ENCODE data around the gene TMEM121. TPM values are rescaled to one million over a fixed set of nuclear protein-coding genes. Genes with fewer than 3 reads are reported as not detected.
A peak's percentile ranks its signal among the peaks of the same experiment; 100 is the strongest.

The TMEM121 gene
- total and polyA plus RNA-seq, 8 donors, result 2.4 to 5.4 (median 3.2) TPM

DNA sequence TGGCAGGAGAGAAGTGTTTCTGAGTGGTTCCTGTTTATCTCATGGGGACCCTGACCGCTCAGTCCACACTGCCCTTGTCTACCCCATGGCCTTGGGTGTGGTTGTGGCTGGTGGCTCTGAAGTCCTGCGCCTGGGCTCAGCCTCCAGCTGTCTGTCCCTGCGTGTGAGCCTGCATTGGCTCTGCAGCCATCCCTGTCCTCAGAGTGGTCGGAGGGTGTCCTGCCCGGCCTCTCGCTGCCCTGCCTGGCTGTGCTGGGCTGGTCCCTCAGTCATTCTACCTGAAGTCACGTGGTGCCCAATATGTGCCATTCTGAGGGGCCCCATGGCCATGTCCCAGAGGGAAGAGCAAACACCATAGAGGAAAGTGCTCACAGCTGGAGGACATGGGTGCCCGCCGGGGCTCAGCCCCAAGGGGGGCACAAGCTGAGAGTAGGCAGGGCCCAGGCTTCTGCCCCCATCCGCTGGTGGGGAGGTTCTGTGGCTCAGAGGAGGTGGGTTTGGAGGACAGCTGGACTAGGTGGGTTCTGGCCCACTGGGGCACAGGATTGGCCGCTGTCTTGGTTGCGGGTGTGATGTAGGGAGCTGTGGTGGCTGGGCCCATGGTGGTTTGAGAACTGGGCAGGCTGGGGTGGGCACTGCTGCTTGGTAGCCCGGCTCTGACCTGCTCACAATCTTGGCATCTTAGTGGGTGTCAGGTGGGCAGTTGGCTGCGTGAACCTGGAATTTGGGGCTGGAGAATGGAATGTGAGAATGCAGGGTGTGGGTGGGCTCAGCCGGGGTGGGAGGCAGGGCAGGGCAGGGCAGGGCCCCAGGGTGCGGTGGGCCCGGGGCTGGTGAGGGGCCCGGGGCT is 23.7 kb upstream of the TMEM121 start:
- ATAC-seq (no peak), DNase-seq (peak in 2 of 4 donors; percentile 23 to 64)
- TF ChIP-seq, protein P1, sequence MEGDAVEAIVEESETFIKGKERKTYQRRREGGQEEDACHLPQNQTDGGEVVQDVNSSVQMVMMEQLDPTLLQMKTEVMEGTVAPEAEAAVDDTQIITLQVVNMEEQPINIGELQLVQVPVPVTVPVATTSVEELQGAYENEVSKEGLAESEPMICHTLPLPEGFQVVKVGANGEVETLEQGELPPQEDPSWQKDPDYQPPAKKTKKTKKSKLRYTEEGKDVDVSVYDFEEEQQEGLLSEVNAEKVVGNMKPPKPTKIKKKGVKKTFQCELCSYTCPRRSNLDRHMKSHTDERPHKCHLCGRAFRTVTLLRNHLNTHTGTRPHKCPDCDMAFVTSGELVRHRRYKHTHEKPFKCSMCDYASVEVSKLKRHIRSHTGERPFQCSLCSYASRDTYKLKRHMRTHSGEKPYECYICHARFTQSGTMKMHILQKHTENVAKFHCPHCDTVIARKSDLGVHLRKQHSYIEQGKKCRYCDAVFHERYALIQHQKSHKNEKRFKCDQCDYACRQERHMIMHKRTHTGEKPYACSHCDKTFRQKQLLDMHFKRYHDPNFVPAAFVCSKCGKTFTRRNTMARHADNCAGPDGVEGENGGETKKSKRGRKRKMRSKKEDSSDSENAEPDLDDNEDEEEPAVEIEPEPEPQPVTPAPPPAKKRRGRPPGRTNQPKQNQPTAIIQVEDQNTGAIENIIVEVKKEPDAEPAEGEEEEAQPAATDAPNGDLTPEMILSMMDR (IDR thresholded peaks at IDR 0.05), result no peak
- no peaks in the 10 kb centered on the region for H3K9me3 ChIP-seq
- intact Hi-C loops (cut with DNase I), result no loop called here
- peaks cover 0 to 18% of the 10 kb centered on the region in 2 donors for H3K36me3 ChIP-seq
- no peak overlapping the region for H3K4me3 ChIP-seq
- H3K4me1 ChIP-seq, result no peaks in the 10 kb centered on the region
- H3K27ac ChIP-seq, result no peak overlapping the region
- peaks cover 0 to 7% of the 10 kb centered on the region in 2 donors for H3K27me3 ChIP-seq

DNA sequence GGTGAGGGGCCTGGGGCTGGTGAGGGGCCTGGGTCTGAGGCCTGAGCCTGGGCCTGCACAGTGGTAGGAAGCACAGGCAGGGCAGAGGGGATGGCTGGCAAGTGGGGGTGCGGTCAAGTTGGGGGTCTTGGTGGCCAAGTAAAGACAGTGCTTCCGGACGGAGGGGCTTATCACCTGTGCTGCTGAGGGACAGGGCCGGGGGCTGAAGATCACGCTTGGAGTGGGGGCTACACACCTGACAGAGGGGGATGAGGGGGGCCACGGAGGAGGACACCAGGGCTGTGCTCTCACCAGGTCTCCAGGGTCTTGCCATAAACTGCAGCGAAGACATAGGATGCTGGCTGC is 23.1 kb upstream of the TMEM121 start:
- Histone ChIP-seq H3K9me3 (no peaks in the 10 kb centered on the region), H3K27ac (no peak overlapping the region), H3K4me3 (no peak overlapping the region), H3K27me3 (peaks cover 0 to 13% of the 10 kb centered on the region in 2 donors), H3K36me3 (peaks cover 0 to 12% of the 10 kb centered on the region in 2 donors), H3K4me1 (no peaks in the 10 kb centered on the region)
- intact Hi-C loops (cut with DNase I), result no loop called here
- ATAC-seq, result no peak
- no peak for DNase-seq
- TF ChIP-seq, protein P1 (IDR thresholded peaks at IDR 0.05), result no peak

DNA sequence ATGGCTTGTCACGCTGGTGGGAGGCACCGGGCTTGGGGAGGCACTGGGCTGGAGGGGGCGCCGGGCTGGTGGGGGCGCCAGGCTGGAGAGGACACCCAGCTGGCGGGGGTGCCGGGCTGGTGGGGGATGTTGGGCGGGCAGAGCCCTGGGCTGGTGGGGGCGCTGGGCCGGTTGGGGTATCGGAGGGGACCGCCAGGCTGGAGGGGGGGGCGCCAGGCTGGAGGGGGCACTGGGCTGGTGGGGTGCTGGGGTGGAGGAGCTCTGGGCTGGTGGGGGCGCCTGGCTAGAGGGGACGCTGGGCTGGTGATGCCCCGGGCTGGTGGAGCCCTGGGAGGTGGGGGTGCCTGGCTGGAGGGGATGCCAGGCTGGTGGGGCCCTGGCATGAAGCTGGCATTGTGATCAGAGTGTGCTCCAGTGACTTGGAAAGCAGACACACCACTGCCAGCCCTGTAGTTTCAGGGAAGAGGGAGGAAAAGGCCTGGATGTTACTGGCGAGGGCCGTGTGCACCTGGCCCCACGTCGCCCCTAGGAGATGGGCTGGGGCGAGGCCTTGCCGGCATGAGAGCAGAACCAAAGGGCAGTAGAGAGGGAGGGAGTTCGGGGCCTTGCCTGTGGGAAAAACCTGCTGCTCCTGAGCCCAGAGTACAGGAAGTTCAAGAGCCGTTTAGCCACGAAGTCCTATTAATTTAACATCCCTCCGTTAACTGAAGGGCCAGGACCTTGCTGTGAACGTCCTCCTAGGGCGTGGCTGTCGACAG is 22.3 kb upstream of the TMEM121 start:
- TF ChIP-seq, protein P1 (IDR thresholded peaks at IDR 0.05), result no peak
- Histone ChIP-seq H3K4me1 (no peaks in the 10 kb centered on the region), H3K4me3 (no peak overlapping the region), H3K27me3 (peaks cover 0 to 20% of the 10 kb centered on the region in 2 donors), H3K9me3 (no peaks in the 10 kb centered on the region), H3K36me3 (peaks cover 0 to 3% of the 10 kb centered on the region in 2 donors), H3K27ac (no peak overlapping the region)
- DNase-seq (peak in 2 of 4 donors; percentile 29 to 80), ATAC-seq (no peak)
- intact Hi-C loops (cut with DNase I), result no loop called here

DNA sequence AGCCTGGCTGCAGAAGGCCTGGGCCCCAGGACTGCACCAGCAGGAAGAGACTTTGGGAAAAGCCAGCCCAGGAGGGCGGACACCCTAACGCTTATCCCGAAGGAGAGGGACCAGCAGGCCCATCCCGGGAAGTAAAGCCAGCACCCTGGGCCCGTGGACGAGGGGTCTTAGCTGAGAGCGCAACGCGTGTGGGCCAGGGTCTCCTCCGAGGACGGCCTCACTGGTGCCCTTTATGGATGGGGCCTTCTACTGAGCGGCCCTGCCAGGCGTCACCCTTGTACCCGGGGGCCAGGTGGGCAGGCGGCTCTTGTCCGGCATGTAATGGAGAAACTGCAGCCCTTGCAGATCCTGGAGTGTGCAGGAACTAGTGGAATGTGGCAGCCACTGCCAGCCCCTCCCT is 21.3 kb upstream of the TMEM121 start:
- Histone ChIP-seq H3K9me3 (no peaks in the 10 kb centered on the region), H3K27me3 (peaks cover 0 to 30% of the 10 kb centered on the region in 2 donors), H3K36me3 (no peaks in the 10 kb centered on the region), H3K27ac (no peak overlapping the region), H3K4me1 (no peaks in the 10 kb centered on the region), H3K4me3 (no peak overlapping the region)
- ATAC-seq (no peak), DNase-seq (peak in 2 of 4 donors; percentile 22 to 70)
- TF ChIP-seq, protein P1 (IDR thresholded peaks at IDR 0.05), result no peak
- intact Hi-C loops (cut with DNase I), result no loop called here

DNA sequence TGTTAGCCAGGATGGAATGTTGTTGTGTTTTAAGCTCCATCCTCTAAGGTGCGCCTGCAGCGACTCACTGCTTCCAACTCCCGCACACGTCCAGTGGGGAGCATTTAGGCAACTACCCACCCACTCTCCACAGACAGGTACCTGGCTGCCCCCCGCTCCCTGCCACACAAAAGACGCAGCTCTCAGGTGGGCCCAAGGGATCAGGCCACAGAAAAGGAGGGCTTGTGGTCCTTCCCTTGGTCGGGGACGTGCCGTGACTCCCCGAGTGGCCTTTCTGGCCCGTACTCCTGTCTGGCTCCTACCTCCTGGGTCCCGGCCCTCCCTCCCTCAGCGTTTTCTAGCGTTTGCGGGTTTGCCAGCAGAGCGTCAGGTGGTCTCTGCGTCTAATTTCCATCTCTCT is 19.1 kb upstream of the TMEM121 start:
- TF ChIP-seq, protein P1 (IDR thresholded peaks at IDR 0.05), result no peak
- Histone ChIP-seq H3K27ac (no peak overlapping the region), H3K36me3 (no peaks in the 10 kb centered on the region), H3K4me3 (no peak overlapping the region), H3K27me3 (peaks cover 4 to 51% of the 10 kb centered on the region in 2 donors), H3K9me3 (no peaks in the 10 kb centered on the region), H3K4me1 (no peaks in the 10 kb centered on the region)
- DNase-seq, result peak in 2 of 4 donors; percentile 5 to 49
- no peak for ATAC-seq
- intact Hi-C loops (cut with DNase I), result no loop called here
